ENCODE measurements around the gene FAM83E.

FAM83E gene

GRCh38 chr19:48628486-48629296 is 13.8 kb upstream of the FAM83E start:
- Mint-ChIP-seq H3K4me1 (peaks cover 58% of the 10 kb centered on the region), H3K27me3 (no peaks in the 10 kb centered on the region), H3K9me3 (no peaks in the 10 kb centered on the region), H3K36me3 (peaks cover 28% of the 10 kb centered on the region), H3K4me3 (no peak overlapping the region), H3K27ac (no peak overlapping the region)
- CTCF ChIA-PET: interaction anchor here (0.9 kb wide), 1 partner anchor 17 kb away, joined by 3 read pairs; the partner anchor contains the start of gene CA11
- no peak for DNase-seq

- Mint-ChIP-seq H3K27ac (no peak overlapping the region), H3K27me3 (no peaks in the 10 kb centered on the region), H3K36me3 (peaks cover 33% of the 10 kb centered on the region), H3K9me3 (no peaks in the 10 kb centered on the region), H3K4me3 (no peak overlapping the region), H3K4me1 (peaks cover 59% of the 10 kb centered on the region)
- no peak for DNase-seq
- CTCF ChIA-PET: no interaction called here
Observed at GRCh38 chr19:48627865-48628314, 13.0 kb upstream of the FAM83E start.

DNA sequence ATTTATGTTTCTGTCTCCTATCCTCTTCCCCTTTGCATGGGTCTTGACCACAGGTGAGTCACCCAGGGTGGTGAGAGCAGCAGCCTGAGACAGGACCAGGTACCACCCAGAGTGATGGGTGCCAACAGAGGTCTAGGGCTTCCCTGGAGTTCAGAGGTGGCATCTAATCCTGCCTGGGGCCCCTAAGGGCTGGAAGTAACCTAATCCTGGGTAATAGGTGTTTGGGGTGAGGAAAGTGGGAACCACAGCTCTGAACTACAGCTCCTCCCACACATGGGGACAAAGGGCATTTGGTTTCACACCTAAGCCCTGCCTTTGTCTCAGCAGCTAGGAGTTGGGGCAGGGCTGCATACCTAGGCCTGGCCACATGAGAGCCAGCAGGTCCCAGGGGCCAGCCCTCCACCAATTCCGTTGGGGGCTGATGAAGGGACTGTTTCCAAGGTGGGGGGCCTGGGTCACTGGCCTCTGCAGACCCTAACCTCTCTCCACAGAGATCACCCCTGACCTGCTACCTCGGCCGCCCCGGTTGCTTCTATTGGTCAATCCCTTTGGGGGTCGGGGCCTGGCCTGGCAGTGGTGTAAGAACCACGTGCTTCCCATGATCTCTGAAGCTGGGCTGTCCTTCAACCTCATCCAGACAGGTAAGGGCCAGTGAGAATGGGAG is 12.5 kb upstream of the FAM83E start:
- Mint-ChIP-seq H3K4me3 (no peak overlapping the region), H3K27me3 (no peaks in the 10 kb centered on the region), H3K4me1 (peaks cover 56% of the 10 kb centered on the region), H3K27ac (peak overlapping the region; percentile 46), H3K36me3 (peaks cover 30% of the 10 kb centered on the region), H3K9me3 (no peaks in the 10 kb centered on the region)
- CTCF ChIA-PET: no interaction called here
- DNase-seq: no peak

- no peak for DNase-seq
- CTCF ChIA-PET: no interaction called here
- H3K36me3 Mint-ChIP-seq: peaks cover 30% of the 10 kb centered on the region
- no peaks in the 10 kb centered on the region for H3K27me3 Mint-ChIP-seq
- no peak overlapping the region for H3K27ac Mint-ChIP-seq
- H3K9me3 Mint-ChIP-seq: no peaks in the 10 kb centered on the region
- H3K4me1 Mint-ChIP-seq: peaks cover 54% of the 10 kb centered on the region
- H3K4me3 Mint-ChIP-seq: no peak overlapping the region
Observed at GRCh38 chr19:48625891-48626327, 11.0 kb upstream of the FAM83E start.

GRCh38 chr19:48624791-48625723 is 10.2 kb upstream of the FAM83E start:
- no peaks in the 10 kb centered on the region for H3K27me3 Mint-ChIP-seq
- H3K4me1 Mint-ChIP-seq: peaks cover 48% of the 10 kb centered on the region
- CTCF ChIA-PET: no interaction called here
- no peak for DNase-seq
- peaks cover 29% of the 10 kb centered on the region for H3K36me3 Mint-ChIP-seq
- H3K27ac Mint-ChIP-seq: peak overlapping the region; percentile 98
- peak overlapping the region; percentile 80 for H3K4me3 Mint-ChIP-seq
- H3K9me3 Mint-ChIP-seq: no peaks in the 10 kb centered on the region

GRCh38 chr19:48624067-48624594 is 9.3 kb upstream of the FAM83E start:
- DNase-seq: peak; percentile 98
- Mint-ChIP-seq H3K4me3 (peak overlapping the region; percentile 80), H3K27me3 (peaks cover 1% of the 10 kb centered on the region), H3K36me3 (peaks cover 29% of the 10 kb centered on the region), H3K27ac (peak overlapping the region; percentile 98), H3K4me1 (peaks cover 53% of the 10 kb centered on the region), H3K9me3 (no peaks in the 10 kb centered on the region)
- CTCF ChIA-PET: interaction anchor here (1.9 kb wide), 1 partner anchor 15 kb away, joined by 7 read pairs; no protein-coding TSS in a partner anchor

- CTCF ChIA-PET: interaction anchor here (1.9 kb wide), 1 partner anchor 15 kb away, joined by 7 read pairs; no protein-coding TSS in a partner anchor
- Mint-ChIP-seq H3K4me1 (peaks cover 54% of the 10 kb centered on the region), H3K36me3 (peaks cover 30% of the 10 kb centered on the region), H3K4me3 (peak overlapping the region; percentile 80), H3K9me3 (no peaks in the 10 kb centered on the region), H3K27me3 (peaks cover 4% of the 10 kb centered on the region), H3K27ac (peak overlapping the region; percentile 98)
- DNase-seq: peak; percentile 18
Observed at GRCh38 chr19:48623556-48624066, 8.7 kb upstream of the FAM83E start.

- Mint-ChIP-seq H3K4me3 (peak overlapping the region; percentile 95), H3K36me3 (peaks cover 56% of the 10 kb centered on the region), H3K27me3 (peaks cover 4% of the 10 kb centered on the region), H3K9me3 (no peaks in the 10 kb centered on the region), H3K27ac (peak overlapping the region; percentile 97), H3K4me1 (peaks cover 67% of the 10 kb centered on the region)
- no peak for DNase-seq
- CTCF ChIA-PET: interaction anchor here (0.9 kb wide), 1 partner anchor 14 kb away, joined by 3 read pairs; no protein-coding TSS in a partner anchor
Observed at GRCh38 chr19:48619692-48620585, 5.1 kb upstream of the FAM83E start.

- DNase-seq: peak; percentile 96
- CTCF ChIA-PET: interaction anchor here (0.9 to 3.0 kb wide), 2 partner anchors 10 to 15 kb away, joined by 3 to 13 read pairs; no protein-coding TSS in a partner anchor
- Mint-ChIP-seq H3K36me3 (peaks cover 57% of the 10 kb centered on the region), H3K27ac (peak within 1 kb of the TSS; percentile 97), H3K4me1 (peaks cover 60% of the 10 kb centered on the region), H3K9me3 (no peaks in the 10 kb centered on the region), H3K4me3 (peak within 1 kb of the TSS; percentile 95), H3K27me3 (peaks cover 4% of the 10 kb centered on the region)
Observed at GRCh38 chr19:48618916-48619691, 4.2 kb upstream of the FAM83E start, which contains the start of the genes RPL18 and SPHK2. Gene RPL18 (minus strand): TSS chr19:48619178. CDS start chr19:48619143, 35 bp downstream. Gene SPHK2 (plus strand): TSS chr19:48619506. CDS start chr19:48620515, 1,009 bp downstream.

GRCh38 chr19:48618278-48618915 is 3.5 kb upstream of the FAM83E start:
- Mint-ChIP-seq H3K36me3 (peaks cover 57% of the 10 kb centered on the region), H3K9me3 (no peaks in the 10 kb centered on the region), H3K27me3 (peaks cover 4% of the 10 kb centered on the region), H3K4me3 (peak overlapping the region; percentile 95), H3K4me1 (peaks cover 52% of the 10 kb centered on the region), H3K27ac (peak overlapping the region; percentile 97)
- CTCF ChIA-PET: interaction anchor here (1.5 to 3.0 kb wide), 2 partner anchors 9 to 34 kb away, joined by 7 to 13 read pairs; no protein-coding TSS in a partner anchor
- no peak for DNase-seq

DNA sequence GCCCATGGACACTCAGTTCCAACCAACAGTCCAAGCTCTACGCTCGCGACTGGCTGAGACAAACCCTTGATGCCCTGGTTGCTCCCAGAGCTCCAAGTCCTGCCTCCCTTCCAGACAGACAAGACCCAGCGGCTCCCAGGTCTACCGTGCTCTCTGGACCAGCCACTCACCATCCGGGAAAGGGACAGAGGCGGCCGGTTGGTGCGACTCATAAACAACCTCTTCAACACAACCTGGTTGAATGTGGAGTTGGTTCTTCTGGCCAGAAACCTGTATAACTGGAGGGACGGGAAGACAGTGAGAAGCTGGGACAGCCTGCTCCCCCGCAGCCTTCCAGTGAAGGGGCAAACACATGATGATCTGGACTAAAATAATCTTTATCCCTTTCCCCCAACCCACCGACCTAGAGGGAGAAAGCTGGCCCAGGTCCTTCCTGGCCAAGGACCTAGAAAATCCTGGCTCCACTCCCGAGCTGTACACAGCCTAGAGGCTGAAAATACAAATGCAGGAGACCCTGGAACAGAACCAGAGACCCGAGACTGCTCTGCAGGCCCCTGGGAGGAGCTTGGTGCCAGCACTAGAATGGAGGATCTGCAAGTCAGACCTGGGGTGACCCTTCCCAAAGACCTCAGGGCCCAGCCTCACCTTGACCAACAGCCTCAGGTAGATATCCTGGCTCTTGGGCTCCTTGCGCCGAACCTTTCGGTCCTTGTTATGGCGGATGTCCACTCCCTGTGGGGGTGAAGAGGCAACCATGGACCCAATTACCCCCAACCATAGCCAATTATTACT is 2.5 kb upstream of the FAM83E start:
- peaks cover 53% of the 10 kb centered on the region for H3K36me3 Mint-ChIP-seq
- peaks cover 47% of the 10 kb centered on the region for H3K4me1 Mint-ChIP-seq

More for the DNA sequence above, 2.5 kb upstream of the FAM83E start:
- no peak for DNase-seq
- Mint-ChIP-seq H3K4me3 (peak overlapping the region; percentile 95), H3K9me3 (no peaks in the 10 kb centered on the region), H3K27me3 (peaks cover 4% of the 10 kb centered on the region), H3K27ac (peak overlapping the region; percentile 97)
- CTCF ChIA-PET: interaction anchor here (1.2 to 3.0 kb wide), 3 partner anchors 8 to 284 kb away, joined by 3 to 13 read pairs (median 7); no protein-coding TSS in a partner anchor
